MM.1S (cell line): ENCODE data around the gene TTC27.
"Not testable (repeated sequence)": the region's sequence is repeated elsewhere in the genome, so short reads cannot be mapped to it uniquely, and the experiment has no call there.

ENCODE experiments used
- EZH2 ChIP-seq: fragments of 300-600 bp; sonication (generic); optimal IDR thresholded peaks from 2 replicates; pipeline ENCODE3; 2017; ENCODE audit warnings: low read depth, mild to moderate bottlenecking, antibody characterized with exemption, low read length, mixed read lengths
- EZH2phosphoT487 ChIP-seq: fragments of 300-600 bp; sonication (generic); IDR thresholded peaks from 2 replicates; pipeline ENCODE4 v1.6.1; 2018; ENCODE audit warnings: antibody characterized with exemption, low read length
- TF ChIP-seq, protein P1 (sequence below): fragments of 300-600 bp; sonication (generic); IDR thresholded peaks from 2 replicates; pipeline ENCODE4 v1.5.1; 2016; ENCODE audit warnings: antibody characterized with exemption, low read length, mixed read lengths

DNA sequence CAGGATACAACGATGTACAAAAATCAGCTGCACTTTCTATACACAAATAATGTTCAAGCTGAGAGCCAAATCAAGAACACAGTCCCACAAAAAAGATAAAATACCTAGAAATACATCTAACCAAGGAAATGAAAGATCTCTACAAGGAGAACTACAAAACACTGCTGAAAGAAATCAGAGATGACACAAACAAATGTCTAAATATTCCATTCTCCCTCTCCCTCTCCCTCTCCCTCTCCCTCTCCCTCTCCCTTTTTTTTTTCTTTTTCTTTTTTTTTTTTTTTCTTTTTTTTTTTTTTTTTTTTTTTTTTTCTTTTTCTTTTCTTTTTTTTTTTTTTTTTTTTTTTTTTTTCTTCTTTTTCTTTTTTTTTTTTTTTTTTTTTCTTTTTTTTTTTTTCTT lies 238.6 kb downstream of the TTC27 start:
- TF ChIP-seq, protein P1, sequence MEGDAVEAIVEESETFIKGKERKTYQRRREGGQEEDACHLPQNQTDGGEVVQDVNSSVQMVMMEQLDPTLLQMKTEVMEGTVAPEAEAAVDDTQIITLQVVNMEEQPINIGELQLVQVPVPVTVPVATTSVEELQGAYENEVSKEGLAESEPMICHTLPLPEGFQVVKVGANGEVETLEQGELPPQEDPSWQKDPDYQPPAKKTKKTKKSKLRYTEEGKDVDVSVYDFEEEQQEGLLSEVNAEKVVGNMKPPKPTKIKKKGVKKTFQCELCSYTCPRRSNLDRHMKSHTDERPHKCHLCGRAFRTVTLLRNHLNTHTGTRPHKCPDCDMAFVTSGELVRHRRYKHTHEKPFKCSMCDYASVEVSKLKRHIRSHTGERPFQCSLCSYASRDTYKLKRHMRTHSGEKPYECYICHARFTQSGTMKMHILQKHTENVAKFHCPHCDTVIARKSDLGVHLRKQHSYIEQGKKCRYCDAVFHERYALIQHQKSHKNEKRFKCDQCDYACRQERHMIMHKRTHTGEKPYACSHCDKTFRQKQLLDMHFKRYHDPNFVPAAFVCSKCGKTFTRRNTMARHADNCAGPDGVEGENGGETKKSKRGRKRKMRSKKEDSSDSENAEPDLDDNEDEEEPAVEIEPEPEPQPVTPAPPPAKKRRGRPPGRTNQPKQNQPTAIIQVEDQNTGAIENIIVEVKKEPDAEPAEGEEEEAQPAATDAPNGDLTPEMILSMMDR = not testable (repeated sequence)
- not testable (repeated sequence) for TF ChIP-seq EZH2, EZH2phosphoT487
